Smooth muscle cell (in vitro differentiated cells): Measurements from ENCODE around the gene RAG2. TPM values are rescaled to one million over a fixed set of nuclear protein-coding genes. Genes with fewer than 3 reads are reported as not detected.

Experiments
- DNase-seq: peaks from one replicate; lab custom pipeline; 2025; ENCODE audit not compliant: unreplicated experiment; lab: John Stamatoyannopoulos, UW
- H2AFZ ChIP-seq: fragments of 200-600 bp; sonication (generic); 2 replicates; pipeline ENCODE4 v1.6.0; 2016; ENCODE audit warnings: antibody characterized with exemption, low read depth, mild to moderate bottlenecking
- H3F3A ChIP-seq: fragments of 200-600 bp; sonication (generic); 2 replicates; pipeline ENCODE4 v1.6.0; 2017; ENCODE audit warnings: antibody characterized with exemption, low read depth
- H3K27ac ChIP-seq: fragments of 200-600 bp; sonication (generic); 2 replicates; pipeline ENCODE4 v1.5.1; 2016; ENCODE audit warnings: low read depth, mild to moderate bottlenecking
- H3K27me3 ChIP-seq: fragments of 200-600 bp; sonication (generic); 2 replicates; pipeline ENCODE4 v1.6.1; 2016; ENCODE audit warnings: low read depth, mild to moderate bottlenecking
- H3K36me3 ChIP-seq: fragments of 200-600 bp; sonication (generic); 2 replicates; pipeline ENCODE4 v1.5.1; 2016; ENCODE audit warnings: low read depth
- H3K4me1 ChIP-seq: fragments of 200-600 bp; sonication (generic); 2 replicates; pipeline ENCODE4 v1.5.1; 2016; ENCODE audit warnings: low read depth
- H3K4me2 ChIP-seq: fragments of 200-600 bp; sonication (generic); 2 replicates; pipeline ENCODE4 v1.6.0; 2016; ENCODE audit warnings: mild to moderate bottlenecking
- H3K4me3 ChIP-seq: fragments of 200-600 bp; sonication (generic); 2 replicates; pipeline ENCODE4 v1.5.1; 2016; ENCODE audit warnings: mild to moderate bottlenecking
- H3K79me2 ChIP-seq: fragments of 200-600 bp; sonication (generic); 2 replicates; pipeline ENCODE4 v1.6.0; 2016; ENCODE audit warnings: low read depth, mild to moderate bottlenecking
- H3K9ac ChIP-seq: fragments of 200-600 bp; sonication (generic); 2 replicates; pipeline ENCODE4 v1.6.0; 2016; ENCODE audit warnings: low read depth
- H3K9me3 ChIP-seq: fragments of 200-600 bp; sonication (generic); replicated peaks from 2 replicates; pipeline ENCODE4 v1.5.1; 2016; ENCODE audit warnings: low read depth
- H4K20me1 ChIP-seq: fragments of 200-600 bp; sonication (generic); 2 replicates; pipeline ENCODE4 v1.6.0; 2016; ENCODE audit warnings: low read depth
- CTCF ChIP-seq: fragments of 200-600 bp; sonication (generic); IDR thresholded peaks from 2 replicates; pipeline ENCODE4 v1.5.1; 2017; ENCODE audit warnings: borderline replicate concordance, mild to moderate bottlenecking, antibody characterized with exemption; ENCODE audit not compliant: insufficient read depth, poor library complexity, severe bottlenecking
- WGBS: methylation state at CpG from one replicate; pipeline ENCODE4 v1.1.7; 2016; ENCODE audit warnings: low lambda C conversion rate; 5-methylcytosine and 5-hydroxymethylcytosine counted together
- polyA plus RNA-seq: library from polyadenylated mRNA; unstranded; fragments of >200 nt; fragmentation: Nextera tagmentation; extraction: Ambion mirVana; gene quantifications from 2 replicates; pipeline ENCODE4 v1.2.1, GENCODE V29; 2016
- total RNA-seq: library from RNA; depleted of rRNA; stranded (reverse); fragments of >200 nt; gene quantifications from 2 replicates; pipeline ENCODE4 v1.2.3, GENCODE V29; 2014

The RAG2 gene
- total and polyA plus RNA-seq, 2 experiments from 2014 or later = not detected

GRCh38 chr11:36609383-36609782 is 11.3 kb upstream of the RAG2 start:
- Histone ChIP-seq H3K27me3 (no peaks in the 10 kb centered on the region), H3K79me2 (no peaks in the 10 kb centered on the region), H3K9ac (no peak overlapping the region), H3K9me3 (no peaks in the 10 kb centered on the region), H3F3A (no peaks in the 10 kb centered on the region), H3K27ac (no peak overlapping the region), H4K20me1 (no peaks in the 10 kb centered on the region), H3K4me3 (no peak overlapping the region), H2AFZ (no peak overlapping the region), H3K4me2 (no peak overlapping the region), H3K36me3 (no peaks in the 10 kb centered on the region), H3K4me1 (no peaks in the 10 kb centered on the region)
- TF ChIP-seq CTCF = no peak
- no peak for DNase-seq
- 59% methylated on average over 2 of the region's 2 CpGs for WGBS

GRCh38 chr11:36608491-36609199 is 10.6 kb upstream of the RAG2 start:
- WGBS = 96% methylated on average over 1 of the region's 1 CpG
- no peaks in the 10 kb centered on the region for H3K4me1 ChIP-seq
- H3K9me3 ChIP-seq = no peaks in the 10 kb centered on the region
- DNase-seq = no peak
- no peaks in the 10 kb centered on the region for H3K27me3 ChIP-seq
- H4K20me1 ChIP-seq = no peaks in the 10 kb centered on the region
- H3K4me3 ChIP-seq = no peak overlapping the region
- no peaks in the 10 kb centered on the region for H3K79me2 ChIP-seq
- no peak for TF ChIP-seq CTCF
- no peaks in the 10 kb centered on the region for H3K36me3 ChIP-seq
- H3K4me2 ChIP-seq = no peak overlapping the region
- H3K27ac ChIP-seq = no peak overlapping the region
- H3F3A ChIP-seq = no peaks in the 10 kb centered on the region
- no peak overlapping the region for H2AFZ ChIP-seq
- no peak overlapping the region for H3K9ac ChIP-seq

- Histone ChIP-seq H2AFZ (no peak overlapping the region), H3K27ac (no peak overlapping the region), H3K27me3 (no peaks in the 10 kb centered on the region), H3K4me2 (no peak overlapping the region), H3K79me2 (no peaks in the 10 kb centered on the region), H3K4me3 (no peak overlapping the region), H3K4me1 (no peaks in the 10 kb centered on the region), H3K36me3 (no peaks in the 10 kb centered on the region), H4K20me1 (no peaks in the 10 kb centered on the region), H3K9ac (no peak overlapping the region), H3K9me3 (no peaks in the 10 kb centered on the region), H3F3A (no peaks in the 10 kb centered on the region)
- TF ChIP-seq CTCF = no peak
- no peak for DNase-seq
- 85% methylated on average over 6 of the region's 6 CpGs for WGBS
Observed at GRCh38 chr11:36605221-36606216, 7.5 kb upstream of the RAG2 start.
